ENCODE data around the gene PRR7.

- TF ChIP-seq YY1 (IDR thresholded peaks at IDR 0.05) (no peak), REST (IDR thresholded peaks at IDR 0.05) (no peak), EGR1 (IDR thresholded peaks at IDR 0.05; ENCODE audit: low read depth in 2 of 2) (no peak), ATF3 (IDR thresholded peaks at IDR 0.05) (no peak), HNF4G (IDR thresholded peaks at IDR 0.05) (no peak), MAX (IDR thresholded peaks at IDR 0.05) (no peak), TAF1 (conservative IDR thresholded peaks at IDR 0.05) (no peak)
- TF ChIP-seq, protein P1, sequence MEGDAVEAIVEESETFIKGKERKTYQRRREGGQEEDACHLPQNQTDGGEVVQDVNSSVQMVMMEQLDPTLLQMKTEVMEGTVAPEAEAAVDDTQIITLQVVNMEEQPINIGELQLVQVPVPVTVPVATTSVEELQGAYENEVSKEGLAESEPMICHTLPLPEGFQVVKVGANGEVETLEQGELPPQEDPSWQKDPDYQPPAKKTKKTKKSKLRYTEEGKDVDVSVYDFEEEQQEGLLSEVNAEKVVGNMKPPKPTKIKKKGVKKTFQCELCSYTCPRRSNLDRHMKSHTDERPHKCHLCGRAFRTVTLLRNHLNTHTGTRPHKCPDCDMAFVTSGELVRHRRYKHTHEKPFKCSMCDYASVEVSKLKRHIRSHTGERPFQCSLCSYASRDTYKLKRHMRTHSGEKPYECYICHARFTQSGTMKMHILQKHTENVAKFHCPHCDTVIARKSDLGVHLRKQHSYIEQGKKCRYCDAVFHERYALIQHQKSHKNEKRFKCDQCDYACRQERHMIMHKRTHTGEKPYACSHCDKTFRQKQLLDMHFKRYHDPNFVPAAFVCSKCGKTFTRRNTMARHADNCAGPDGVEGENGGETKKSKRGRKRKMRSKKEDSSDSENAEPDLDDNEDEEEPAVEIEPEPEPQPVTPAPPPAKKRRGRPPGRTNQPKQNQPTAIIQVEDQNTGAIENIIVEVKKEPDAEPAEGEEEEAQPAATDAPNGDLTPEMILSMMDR (IDR thresholded peaks at IDR 0.05; ENCODE audit: low read depth, low read length, missing input control), result no peak
Observed at GRCh38 chr5:177490992-177491391, 44.4 kb downstream of the PRR7 start.

All from liver (tissue), 3 donors.